Mesodermal cell (in vitro differentiated cells): ENCODE data around the gene ADH6.

Source experiments
- H3K27ac ChIP-seq: 2 replicates; pipeline ENCODE4 v1.7.0; 2013; ENCODE audit warnings: mild to moderate bottlenecking, low read depth, low read length, moderate library complexity; ENCODE audit not compliant: severe bottlenecking
- H3K36me3 ChIP-seq: 2 replicates; pipeline ENCODE4 v1.7.1; 2013; ENCODE audit warnings: mild to moderate bottlenecking, low read length, moderate library complexity; ENCODE audit not compliant: control insufficient read depth, insufficient read depth
- H3K4me1 ChIP-seq: one replicate; pipeline ENCODE4 v1.7.1; 2013; ENCODE audit warnings: mild to moderate bottlenecking, low read length; ENCODE audit not compliant: insufficient read depth, control insufficient read depth, poor library complexity, severe bottlenecking
- H3K4me3 ChIP-seq: 2 replicates; pipeline ENCODE4 v1.7.0; 2013; ENCODE audit warnings: low read length, control low read depth, mild to moderate bottlenecking; ENCODE audit not compliant: insufficient read depth, poor library complexity, severe bottlenecking; ENCODE audit errors: extremely low read depth
- H3K9me3 ChIP-seq: 2 replicates; pipeline ENCODE4 v1.7.1; 2013; ENCODE audit warnings: mild to moderate bottlenecking, low read length, moderate library complexity; ENCODE audit not compliant: control insufficient read depth
- WGBS, 2 experiments: methylation state at CpG; one replicate each; pipeline ENCODE4 v1.1.5; 2013; ENCODE audit warnings: missing lambda C conversion rate in 2 of 2; ENCODE audit not compliant: insufficient coverage in 2 of 2; 5-methylcytosine and 5-hydroxymethylcytosine counted together

ADH6 gene

DNA sequence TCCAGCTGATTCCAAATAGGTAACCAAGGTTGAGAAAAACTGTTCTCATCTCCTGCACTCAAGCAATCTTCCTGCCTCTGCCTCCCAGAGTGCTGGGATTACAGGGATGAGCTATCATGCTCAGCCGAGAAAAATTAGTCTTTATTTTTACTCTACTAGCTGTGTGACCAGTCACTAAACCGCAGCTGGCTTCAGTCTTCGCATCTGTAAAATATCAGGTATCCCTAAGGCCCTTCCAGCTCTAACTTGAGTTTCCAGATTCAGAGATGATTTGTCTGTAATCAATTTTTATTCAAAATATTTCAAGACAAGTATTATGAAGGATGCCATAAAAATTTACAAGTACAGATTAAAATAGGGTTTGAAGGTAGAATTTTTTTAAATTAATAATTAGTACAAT, 3.5 kb downstream of the ADH6 start:
- WGBS, 2 experiments: 86 to 100% methylated on average over 1 of the region's 3 CpGs
- no peaks in the 10 kb centered on the region for H3K4me1 ChIP-seq

DNA sequence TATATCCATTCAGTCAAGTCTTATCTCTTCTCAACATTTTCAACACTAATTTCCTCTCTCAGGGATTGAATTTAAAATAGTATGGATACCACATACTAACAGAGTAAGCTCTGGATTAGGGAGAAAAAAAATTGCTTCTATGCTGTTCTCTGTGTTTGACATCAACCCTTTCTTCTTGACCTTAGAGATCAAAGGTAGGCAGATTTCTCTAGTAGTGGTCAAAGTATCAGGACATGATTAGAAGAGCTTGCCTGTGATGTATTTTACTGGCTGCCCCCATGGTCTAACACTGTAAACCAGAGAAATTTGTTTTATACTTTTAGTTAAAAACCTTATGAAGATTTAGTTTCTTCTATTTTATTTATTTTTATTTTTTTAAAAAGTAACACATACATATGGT, 8.3 kb downstream of the ADH6 start:
- H3K4me3 ChIP-seq: no peak overlapping the region
- peaks cover 4% of the 10 kb centered on the region for H3K4me1 ChIP-seq
- no peaks in the 10 kb centered on the region for H3K9me3 ChIP-seq
- no peaks in the 10 kb centered on the region for H3K36me3 ChIP-seq
- no peak overlapping the region for H3K27ac ChIP-seq

More for the DNA sequence above, 3.5 kb downstream of the ADH6 start:
- H3K27ac ChIP-seq: no peak overlapping the region
- no peaks in the 10 kb centered on the region for H3K36me3 ChIP-seq
- no peak overlapping the region for H3K4me3 ChIP-seq
- H3K9me3 ChIP-seq: no peaks in the 10 kb centered on the region

DNA sequence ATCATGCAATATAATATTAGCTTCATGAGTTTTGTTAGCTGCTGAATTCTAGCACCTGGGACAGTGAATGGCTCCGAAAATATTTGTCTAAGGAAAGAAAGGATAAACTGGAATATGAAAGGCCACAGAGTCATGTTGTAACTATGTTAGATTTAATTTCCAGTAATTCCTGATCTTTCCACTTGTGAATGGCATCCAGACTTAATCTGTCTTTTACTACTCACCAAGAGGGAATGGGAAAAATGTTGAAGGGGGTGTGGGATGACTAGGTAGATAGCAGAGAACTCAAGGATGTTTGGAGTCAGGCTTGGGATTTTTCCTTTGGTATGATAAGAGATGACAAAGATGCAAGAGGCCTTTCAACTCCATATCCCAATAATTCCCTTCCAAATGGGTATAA, 9.4 kb downstream of the ADH6 start:
- Histone ChIP-seq H3K27ac (no peak overlapping the region), H3K4me3 (no peak overlapping the region), H3K9me3 (no peaks in the 10 kb centered on the region), H3K36me3 (no peaks in the 10 kb centered on the region), H3K4me1 (peaks cover 4% of the 10 kb centered on the region)
- no CpG with 5 or more reads among the region's 1 CpG for WGBS, 2 experiments

DNA sequence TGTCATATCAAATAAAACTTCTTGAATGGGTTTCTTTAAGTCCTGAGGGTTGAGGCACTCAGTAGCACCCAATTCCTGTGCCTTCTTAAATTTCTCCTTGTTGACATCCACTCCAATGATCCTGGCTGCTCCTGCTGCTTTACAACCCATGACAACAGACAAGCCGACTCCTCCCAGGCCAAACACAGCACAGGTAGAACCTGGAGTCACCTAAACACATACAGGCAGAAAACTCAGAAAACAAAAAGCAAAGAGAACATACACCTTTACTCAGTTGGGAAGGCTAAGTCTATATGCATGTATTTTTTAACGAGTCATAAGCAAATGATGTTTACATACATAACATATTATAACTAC, 10.3 kb downstream of the ADH6 start:
- WGBS, 2 experiments: no CpG with 5 or more reads among the region's 2 CpGs

DNA sequence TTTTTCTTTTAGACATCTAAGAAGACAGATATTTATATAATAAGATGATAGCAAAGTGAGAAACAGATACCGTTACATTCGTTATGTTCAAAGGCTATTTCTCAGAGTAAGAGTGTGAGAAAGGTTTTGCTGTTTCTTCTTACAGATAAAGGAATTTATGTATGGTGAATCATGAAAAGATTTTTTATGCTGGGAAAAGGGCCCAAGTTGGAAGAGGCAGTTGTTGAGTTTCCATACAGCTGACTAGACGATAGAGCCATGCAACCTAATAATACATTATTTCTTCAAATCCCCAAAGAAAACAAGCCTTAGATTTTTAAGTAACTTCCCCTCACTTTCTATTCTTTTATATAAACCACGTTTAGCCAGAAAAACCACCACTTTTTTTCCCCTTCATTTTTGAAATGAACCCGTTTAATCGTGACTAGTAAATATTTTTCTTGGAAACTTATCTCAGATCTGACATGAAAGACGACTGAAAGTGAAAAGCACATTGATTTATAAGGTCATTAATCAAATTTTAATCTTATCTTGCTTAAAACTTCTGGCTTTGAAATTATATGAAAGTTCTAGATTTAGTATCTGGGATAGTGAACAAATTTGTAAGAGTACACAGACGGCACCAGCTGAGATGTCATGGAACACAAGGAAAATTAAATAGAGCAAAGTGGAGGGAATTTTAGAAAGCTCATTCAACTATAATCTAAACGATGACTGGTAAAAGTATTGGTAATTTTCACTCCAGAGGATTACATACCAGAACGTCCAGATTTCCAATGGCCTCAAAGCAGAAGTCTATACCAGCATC, 10.9 kb downstream of the ADH6 start:
- Histone ChIP-seq H3K4me1 (peaks cover 4% of the 10 kb centered on the region), H3K4me3 (no peak overlapping the region), H3K27ac (no peak overlapping the region), H3K36me3 (no peaks in the 10 kb centered on the region), H3K9me3 (no peaks in the 10 kb centered on the region)
- 90 to 97% methylated on average over 4 to 7 of the region's 10 CpGs for WGBS, 2 experiments

More for the DNA sequence above, 10.3 kb downstream of the ADH6 start:
- Histone ChIP-seq H3K27ac (no peak overlapping the region), H3K9me3 (no peaks in the 10 kb centered on the region), H3K36me3 (no peaks in the 10 kb centered on the region), H3K4me1 (peaks cover 4% of the 10 kb centered on the region), H3K4me3 (no peak overlapping the region)

DNA sequence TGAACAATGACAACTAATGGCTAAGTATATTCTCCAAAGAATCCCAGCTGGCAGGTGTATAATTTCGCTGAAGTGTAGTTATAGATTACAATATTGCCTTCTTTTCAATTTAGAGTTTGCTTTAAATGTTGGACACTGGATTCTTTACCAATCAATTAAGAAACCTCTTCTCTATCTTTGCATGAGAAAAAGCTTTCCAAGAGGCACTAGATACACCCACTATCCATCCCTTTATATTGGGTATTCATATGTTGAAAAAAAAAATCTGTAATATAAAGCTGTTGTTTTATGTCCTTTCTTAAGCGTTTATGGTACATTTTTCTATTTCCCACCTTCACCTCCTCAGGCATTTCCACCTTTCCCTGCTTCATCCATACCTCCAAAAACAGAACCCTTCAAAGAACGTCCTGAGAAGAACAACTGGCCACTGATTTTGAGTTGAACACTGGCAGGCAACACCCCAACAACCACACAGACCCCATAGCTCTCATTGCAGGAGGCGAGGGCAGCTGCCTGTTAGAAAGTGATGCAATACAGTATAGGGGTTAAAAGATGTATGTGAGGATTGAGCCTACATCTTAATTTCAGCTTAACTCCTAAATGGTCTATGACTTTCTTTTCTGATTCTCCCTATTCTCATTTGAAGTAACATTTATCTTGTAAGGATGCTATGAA, 11.8 kb downstream of the ADH6 start:
- WGBS, 2 experiments: no CpG with 5 or more reads among the region's 4 CpGs
- Histone ChIP-seq H3K36me3 (no peaks in the 10 kb centered on the region), H3K4me3 (no peak overlapping the region), H3K27ac (no peak overlapping the region), H3K4me1 (peaks cover 4% of the 10 kb centered on the region), H3K9me3 (no peaks in the 10 kb centered on the region)

DNA sequence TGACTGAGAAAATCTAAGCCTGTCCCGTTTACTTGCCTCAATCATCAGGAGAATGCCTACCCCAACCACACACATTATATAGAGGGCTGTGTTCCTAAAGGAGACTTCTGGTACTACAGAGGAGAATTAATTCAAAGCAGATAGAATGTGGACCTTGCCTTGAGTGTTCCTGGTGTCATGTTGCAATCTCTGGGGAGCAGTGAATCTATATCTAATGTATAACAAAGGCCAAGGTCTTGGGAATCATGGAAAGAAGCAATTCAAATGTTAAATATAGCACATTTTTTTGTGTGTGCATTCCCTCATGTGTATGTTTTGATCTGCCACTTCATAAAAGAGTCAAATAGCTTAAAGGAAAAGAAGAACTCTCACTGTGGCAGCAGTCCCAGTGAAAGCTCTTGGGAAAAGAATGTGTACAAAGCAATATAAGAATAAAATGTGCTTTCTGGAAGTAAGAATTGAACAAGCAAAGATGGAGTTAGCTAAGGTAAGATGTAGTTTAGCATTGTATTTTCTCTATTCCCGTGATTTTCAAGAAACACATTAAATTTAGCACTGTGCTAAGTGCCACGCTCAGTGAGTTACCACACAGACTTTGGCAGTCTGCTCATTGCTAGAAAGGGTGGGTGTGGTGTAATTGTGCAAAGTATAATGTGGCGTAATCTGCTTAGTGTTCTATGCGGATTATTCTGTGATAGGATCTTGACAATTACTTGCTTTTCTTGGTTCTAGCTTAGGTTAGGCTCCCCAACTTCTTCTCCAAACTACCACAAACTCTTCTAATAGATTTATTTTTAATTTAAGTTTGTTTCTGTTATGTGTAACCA, 13.7 kb downstream of the ADH6 start:
- WGBS, 2 experiments: 89 to 100% methylated on average over 1 to 3 of the region's 5 CpGs
- Histone ChIP-seq H3K9me3 (no peaks in the 10 kb centered on the region), H3K27ac (no peak overlapping the region), H3K4me3 (no peak overlapping the region), H3K36me3 (no peaks in the 10 kb centered on the region), H3K4me1 (peaks cover 4% of the 10 kb centered on the region)

DNA sequence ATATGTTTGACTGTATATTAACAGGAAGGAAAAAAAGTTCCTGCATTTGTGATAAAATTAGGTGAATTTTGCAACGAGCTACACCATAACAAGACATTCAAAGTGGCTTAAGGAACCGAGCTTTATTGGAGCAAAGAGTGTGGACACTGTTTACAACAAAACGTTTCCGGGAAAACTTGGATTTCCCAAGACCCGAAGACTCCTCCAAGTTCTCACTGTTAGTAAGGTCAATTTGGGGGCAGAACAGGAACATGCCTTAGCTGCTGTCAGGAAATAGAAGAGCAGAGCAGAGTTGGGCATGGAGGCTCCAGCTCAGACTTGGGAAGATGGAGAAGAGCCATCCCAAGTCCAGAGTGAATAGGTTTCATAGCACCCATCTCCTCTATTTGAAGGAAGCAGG, 16.5 kb downstream of the ADH6 start:
- no peak overlapping the region for H3K27ac ChIP-seq
- H3K4me3 ChIP-seq: no peak overlapping the region
- no peaks in the 10 kb centered on the region for H3K4me1 ChIP-seq
- no peaks in the 10 kb centered on the region for H3K36me3 ChIP-seq
- no peaks in the 10 kb centered on the region for H3K9me3 ChIP-seq
- 91 to 92% methylated on average over 3 to 4 of the region's 5 CpGs for WGBS, 2 experiments

DNA sequence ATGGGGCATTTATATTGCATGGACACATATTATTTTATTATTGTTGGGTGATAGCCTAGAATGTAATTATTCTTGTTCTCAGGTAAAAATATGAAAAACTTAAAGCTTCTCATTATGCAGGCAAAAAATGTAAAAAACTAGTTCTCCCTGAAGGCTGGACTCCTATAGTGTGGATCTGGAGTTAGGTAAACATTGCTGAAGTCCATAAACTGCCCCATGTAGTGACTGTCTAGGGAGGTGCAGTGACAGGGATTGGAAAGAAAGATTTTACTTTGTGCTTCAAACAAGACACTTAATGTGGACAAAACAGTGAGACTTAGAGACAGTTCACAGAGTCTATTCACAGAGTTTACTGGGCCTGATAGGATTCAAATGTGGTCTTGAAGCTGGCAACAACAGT, 17.0 kb downstream of the ADH6 start:
- H3K9me3 ChIP-seq: no peaks in the 10 kb centered on the region
- no peaks in the 10 kb centered on the region for H3K4me1 ChIP-seq
- H3K36me3 ChIP-seq: no peaks in the 10 kb centered on the region
- H3K27ac ChIP-seq: no peak overlapping the region
- H3K4me3 ChIP-seq: no peak overlapping the region

DNA sequence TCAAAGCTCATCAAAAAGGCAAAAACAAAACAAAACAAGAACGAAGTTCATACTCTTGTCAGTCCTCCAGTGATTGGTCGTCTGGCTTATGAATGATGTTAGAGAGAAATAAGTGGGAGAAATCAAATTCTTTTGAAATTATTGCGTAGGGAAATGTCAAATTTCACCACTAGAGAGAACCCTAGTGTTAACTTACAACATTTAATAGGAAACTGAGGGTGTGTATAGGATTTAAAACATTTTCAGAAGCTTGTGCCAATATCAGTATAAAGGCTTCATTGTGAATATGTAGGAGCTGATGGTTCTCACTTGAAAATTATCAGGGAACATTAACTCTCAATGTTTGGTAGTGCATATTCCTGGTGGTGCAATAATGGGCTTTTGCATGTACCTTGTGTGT, 17.4 kb downstream of the ADH6 start:
- H3K4me3 ChIP-seq: no peak overlapping the region
- H3K9me3 ChIP-seq: no peaks in the 10 kb centered on the region
- no peaks in the 10 kb centered on the region for H3K36me3 ChIP-seq
- H3K4me1 ChIP-seq: no peaks in the 10 kb centered on the region
- no CpG with 5 or more reads among the region's 3 CpGs for whole genome bisulfite sequencing, 2 experiments
- H3K27ac ChIP-seq: no peak overlapping the region

DNA sequence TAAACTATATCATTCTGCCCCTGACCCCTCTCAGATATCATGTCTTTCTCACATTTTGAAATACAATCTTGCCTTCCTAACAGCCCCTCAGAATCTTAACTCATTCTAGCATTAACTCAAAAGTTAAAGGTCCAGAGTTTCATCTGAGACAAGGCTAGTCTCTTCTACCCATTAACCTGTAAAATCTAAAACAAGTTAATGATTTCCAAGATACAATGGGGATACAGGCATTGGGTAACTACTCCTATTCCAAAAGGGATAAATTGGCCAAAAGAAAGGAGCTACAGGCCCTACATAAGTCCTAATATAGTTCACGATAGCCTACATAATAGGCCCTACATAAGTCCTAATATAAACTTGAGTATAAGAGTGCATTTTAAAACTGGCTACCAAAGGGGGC, 18.9 kb downstream of the ADH6 start:
- no CpG with 5 or more reads among the region's 1 CpG for WGBS, 2 experiments
- H3K4me3 ChIP-seq: no peak overlapping the region
- H3K9me3 ChIP-seq: no peaks in the 10 kb centered on the region
- no peaks in the 10 kb centered on the region for H3K4me1 ChIP-seq
- no peaks in the 10 kb centered on the region for H3K36me3 ChIP-seq
- H3K27ac ChIP-seq: no peak overlapping the region
